ENCODE data around the gene IFNA5. TPM values are rescaled to one million over a fixed set of nuclear protein-coding genes. Genes with fewer than 3 reads are reported as not detected.

The IFNA5 gene
- polyA plus RNA-seq, 1 experiment: not detected

DNA sequence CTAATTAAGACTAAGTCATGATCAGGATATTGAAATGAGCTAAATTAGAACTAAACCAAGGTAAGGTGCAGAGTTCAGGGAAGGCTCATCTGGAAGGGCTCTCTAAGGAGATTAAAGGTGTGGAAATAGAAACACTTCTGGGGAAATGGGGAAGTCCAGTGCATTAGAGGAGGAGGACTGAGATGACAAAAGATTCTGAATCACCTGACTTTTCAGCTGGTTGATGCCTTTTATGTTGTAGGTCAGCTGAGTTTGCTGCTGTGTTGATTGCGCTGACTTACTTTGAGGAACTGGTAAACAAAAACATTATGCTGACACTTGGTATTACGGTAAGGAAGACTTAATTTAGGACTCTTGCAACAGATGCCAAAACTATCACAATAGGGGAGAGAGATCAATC, 23.8 kb downstream of the IFNA5 start:
- Histone ChIP-seq H3K4me3 (ENCODE audit: low read depth, low read length) (no peak overlapping the region), H3K36me3 (ENCODE audit: control insufficient read depth, insufficient read depth, low read length) (no peaks in the 10 kb centered on the region), H3K27me3 (ENCODE audit: control insufficient read depth, insufficient read depth, low read length) (no peaks in the 10 kb centered on the region)
- TF ChIP-seq, protein P1, sequence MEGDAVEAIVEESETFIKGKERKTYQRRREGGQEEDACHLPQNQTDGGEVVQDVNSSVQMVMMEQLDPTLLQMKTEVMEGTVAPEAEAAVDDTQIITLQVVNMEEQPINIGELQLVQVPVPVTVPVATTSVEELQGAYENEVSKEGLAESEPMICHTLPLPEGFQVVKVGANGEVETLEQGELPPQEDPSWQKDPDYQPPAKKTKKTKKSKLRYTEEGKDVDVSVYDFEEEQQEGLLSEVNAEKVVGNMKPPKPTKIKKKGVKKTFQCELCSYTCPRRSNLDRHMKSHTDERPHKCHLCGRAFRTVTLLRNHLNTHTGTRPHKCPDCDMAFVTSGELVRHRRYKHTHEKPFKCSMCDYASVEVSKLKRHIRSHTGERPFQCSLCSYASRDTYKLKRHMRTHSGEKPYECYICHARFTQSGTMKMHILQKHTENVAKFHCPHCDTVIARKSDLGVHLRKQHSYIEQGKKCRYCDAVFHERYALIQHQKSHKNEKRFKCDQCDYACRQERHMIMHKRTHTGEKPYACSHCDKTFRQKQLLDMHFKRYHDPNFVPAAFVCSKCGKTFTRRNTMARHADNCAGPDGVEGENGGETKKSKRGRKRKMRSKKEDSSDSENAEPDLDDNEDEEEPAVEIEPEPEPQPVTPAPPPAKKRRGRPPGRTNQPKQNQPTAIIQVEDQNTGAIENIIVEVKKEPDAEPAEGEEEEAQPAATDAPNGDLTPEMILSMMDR (IDR thresholded peaks at IDR 0.05; ENCODE audit: insufficient read depth, low read depth, low read length): no peak
- DNase-seq (ENCODE audit: low read depth): no peak
- ChIA-PET CTCF (no interaction called here), POLR2A (interaction anchor here (0.6 kb wide), 1 partner anchor 172 kb away, joined by 4 read pairs; no protein-coding TSS in a partner anchor)

- Histone ChIP-seq H3K36me3 (ENCODE audit: control insufficient read depth, insufficient read depth, low read length) (no peaks in the 10 kb centered on the region), H3K4me3 (ENCODE audit: low read depth, low read length) (no peak overlapping the region), H3K27me3 (ENCODE audit: control insufficient read depth, insufficient read depth, low read length) (no peaks in the 10 kb centered on the region)
- POLR2A ChIA-PET: no interaction called here
- TF ChIP-seq, protein P1 (IDR thresholded peaks at IDR 0.05; ENCODE audit: insufficient read depth, low read depth, low read length): no peak
- CTCF ChIA-PET: no interaction called here
- DNase-seq (ENCODE audit: low read depth): no peak
Observed at GRCh38 chr9:21268347-21268657, 36.8 kb downstream of the IFNA5 start.

DNA sequence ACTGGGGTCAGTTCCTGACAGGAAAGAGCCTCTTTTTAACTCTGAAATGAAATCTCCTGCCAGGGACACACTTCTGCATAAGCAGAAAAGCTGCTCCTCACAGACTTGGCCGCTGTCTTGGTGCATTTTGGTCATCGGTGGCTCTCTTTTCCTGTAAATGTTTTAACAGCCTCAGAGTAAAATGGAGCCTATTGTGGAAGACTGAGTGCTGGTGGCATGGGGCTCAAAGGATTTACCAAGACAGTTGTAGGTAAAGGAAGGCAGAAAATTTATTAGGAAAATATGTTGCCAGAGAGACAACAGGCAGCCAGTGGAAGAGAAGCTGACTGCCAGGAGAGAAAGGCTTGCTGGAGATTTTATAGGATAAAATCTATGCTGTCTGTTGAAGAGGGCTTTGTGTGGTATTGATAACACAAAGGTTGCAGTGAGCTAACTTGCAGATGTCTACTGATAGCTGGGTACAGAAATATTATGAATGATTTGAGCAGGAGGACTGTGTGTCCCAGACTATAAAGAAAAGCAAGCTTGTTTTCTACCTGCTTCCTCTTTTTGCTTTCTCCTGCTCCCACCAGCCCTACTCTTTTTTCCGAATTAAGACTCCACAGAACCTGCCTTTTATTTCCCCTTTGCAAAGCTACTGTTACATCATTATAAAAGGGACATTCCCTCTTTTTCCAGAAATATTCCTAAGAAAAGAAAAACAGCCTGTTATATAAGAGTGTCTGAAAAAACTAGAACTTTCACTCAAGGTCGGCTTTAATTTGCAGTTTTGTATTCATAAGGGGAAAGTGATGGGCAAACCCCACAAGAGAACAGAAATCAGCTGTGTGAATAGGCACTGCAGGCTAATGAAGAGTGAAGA, 37.4 kb downstream of the IFNA5 start:
- DNase-seq (ENCODE audit: low read depth): no peak
- Histone ChIP-seq H3K27me3 (ENCODE audit: control insufficient read depth, insufficient read depth, low read length) (peaks cover under 1% of the 10 kb centered on the region; the same call in 1 of the 2 replicates), H3K4me3 (ENCODE audit: low read depth, low read length) (no peak overlapping the region), H3K36me3 (ENCODE audit: control insufficient read depth, insufficient read depth, low read length) (no peaks in the 10 kb centered on the region)
- TF ChIP-seq, protein P1 (IDR thresholded peaks at IDR 0.05; ENCODE audit: insufficient read depth, low read depth, low read length): no peak
- CTCF ChIA-PET: no interaction called here
- POLR2A ChIA-PET: no interaction called here

DNA sequence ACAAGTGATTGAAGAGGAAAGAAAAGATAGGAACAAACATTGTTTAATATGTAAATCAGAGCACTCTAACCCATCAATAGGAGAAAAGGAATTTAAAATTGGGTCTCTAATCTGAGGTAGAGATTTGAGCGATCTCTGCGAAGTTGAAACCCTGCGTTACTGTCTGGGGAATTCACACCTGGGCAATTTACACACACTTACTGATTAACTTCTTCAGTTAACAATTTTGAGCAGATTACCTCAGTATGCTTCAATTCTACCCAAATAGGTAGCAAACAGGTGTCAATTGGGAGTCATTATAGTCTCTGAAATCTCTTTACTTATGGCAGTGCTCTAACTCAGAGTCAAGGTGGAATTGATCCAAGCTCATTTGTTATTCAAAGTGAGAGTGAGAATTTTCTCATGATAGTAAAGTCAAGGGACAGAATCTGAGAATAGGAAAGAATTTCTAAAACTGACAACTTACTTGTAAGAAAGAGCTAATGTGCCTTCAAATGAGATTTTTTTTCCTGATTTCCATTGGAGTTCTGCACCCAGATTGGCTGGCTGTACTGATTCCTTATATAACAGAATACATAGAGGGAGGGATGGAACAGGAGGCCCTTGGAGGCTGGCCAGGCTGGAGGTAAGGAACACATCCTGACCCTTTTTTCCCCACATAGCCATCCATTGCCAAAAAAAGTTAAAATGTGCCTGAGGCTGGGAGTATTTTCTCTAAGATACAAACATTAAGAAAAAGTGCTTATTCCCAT, 38.2 kb downstream of the IFNA5 start:
- Histone ChIP-seq H3K27me3 (ENCODE audit: control insufficient read depth, insufficient read depth, low read length) (peaks cover 2% of the 10 kb centered on the region; the same call in 1 of the 2 replicates), H3K36me3 (ENCODE audit: control insufficient read depth, insufficient read depth, low read length) (no peaks in the 10 kb centered on the region), H3K4me3 (ENCODE audit: low read depth, low read length) (no peak overlapping the region)
- TF ChIP-seq, protein P1 (IDR thresholded peaks at IDR 0.05; ENCODE audit: insufficient read depth, low read depth, low read length): no peak
- CTCF ChIA-PET: no interaction called here
- POLR2A ChIA-PET: no interaction called here
- DNase-seq (ENCODE audit: low read depth): no peak

GRCh38 chr9:21265421-21266189, 39.5 kb downstream of the IFNA5 start:
- Histone ChIP-seq H3K36me3 (ENCODE audit: control insufficient read depth, insufficient read depth, low read length) (no peaks in the 10 kb centered on the region), H3K4me3 (ENCODE audit: low read depth, low read length) (no peak overlapping the region), H3K27me3 (ENCODE audit: control insufficient read depth, insufficient read depth, low read length) (peaks cover 2% of the 10 kb centered on the region; the same call in 1 of the 2 replicates)
- POLR2A ChIA-PET: no interaction called here
- TF ChIP-seq, protein P1 (IDR thresholded peaks at IDR 0.05; ENCODE audit: insufficient read depth, low read depth, low read length): no peak
- DNase-seq (ENCODE audit: low read depth): no peak
- CTCF ChIA-PET: no interaction called here

Measured in BJ (cell line).